OCI-LY7 (cell line): ENCODE measurements around the gene ZNF516.

Source experiments
- EZH2phosphoT487 ChIP-seq: fragments of 200-600 bp; sonication (generic); IDR thresholded peaks from 2 replicates; pipeline ENCODE4 v1.6.1; 2018; ENCODE audit warnings: low read depth, borderline replicate concordance, mild to moderate bottlenecking, mixed run types, antibody characterized with exemption, low read length, moderate library complexity, mixed read lengths
- TF ChIP-seq, protein P1 (sequence below): fragments of 200-600 bp; sonication (generic); conservative IDR thresholded peaks from 2 replicates; pipeline ENCODE4 v1.5.1; 2014; ENCODE audit warnings: mild to moderate bottlenecking, antibody characterized with exemption, low read length, moderate library complexity, mixed read lengths

DNA sequence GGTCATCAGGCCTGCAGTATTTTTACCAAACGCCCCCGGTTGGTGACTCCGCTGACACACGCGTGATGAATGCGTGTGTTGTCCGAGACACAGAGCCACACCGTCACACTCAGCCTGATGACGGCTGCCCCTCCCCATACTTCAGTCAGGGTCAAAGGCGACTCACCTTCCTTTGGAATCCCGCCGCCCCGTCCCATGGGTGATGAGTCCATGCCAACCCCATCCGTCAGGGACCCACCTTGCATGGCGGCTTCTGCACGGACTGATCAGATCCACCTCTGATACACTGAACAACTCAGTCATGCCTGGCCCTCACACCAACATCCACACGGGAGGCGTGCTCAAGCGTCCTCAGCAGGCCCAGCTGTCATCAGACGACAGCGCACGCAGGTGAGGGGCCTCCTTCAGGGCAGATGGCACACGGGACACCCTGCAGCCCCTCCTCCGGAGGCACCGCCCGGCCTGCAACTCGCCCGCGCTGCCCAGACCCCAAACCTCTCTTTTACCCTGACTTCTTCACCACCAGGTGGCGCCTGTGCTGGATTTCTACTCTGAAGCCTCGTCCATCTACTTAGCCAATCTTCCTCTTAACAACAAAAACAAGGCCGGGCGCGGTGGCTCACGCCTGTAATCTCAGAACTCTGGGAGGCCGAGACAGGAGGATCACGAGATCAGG lies 89.2 kb downstream of the ZNF516 start:
- TF ChIP-seq, protein P1, sequence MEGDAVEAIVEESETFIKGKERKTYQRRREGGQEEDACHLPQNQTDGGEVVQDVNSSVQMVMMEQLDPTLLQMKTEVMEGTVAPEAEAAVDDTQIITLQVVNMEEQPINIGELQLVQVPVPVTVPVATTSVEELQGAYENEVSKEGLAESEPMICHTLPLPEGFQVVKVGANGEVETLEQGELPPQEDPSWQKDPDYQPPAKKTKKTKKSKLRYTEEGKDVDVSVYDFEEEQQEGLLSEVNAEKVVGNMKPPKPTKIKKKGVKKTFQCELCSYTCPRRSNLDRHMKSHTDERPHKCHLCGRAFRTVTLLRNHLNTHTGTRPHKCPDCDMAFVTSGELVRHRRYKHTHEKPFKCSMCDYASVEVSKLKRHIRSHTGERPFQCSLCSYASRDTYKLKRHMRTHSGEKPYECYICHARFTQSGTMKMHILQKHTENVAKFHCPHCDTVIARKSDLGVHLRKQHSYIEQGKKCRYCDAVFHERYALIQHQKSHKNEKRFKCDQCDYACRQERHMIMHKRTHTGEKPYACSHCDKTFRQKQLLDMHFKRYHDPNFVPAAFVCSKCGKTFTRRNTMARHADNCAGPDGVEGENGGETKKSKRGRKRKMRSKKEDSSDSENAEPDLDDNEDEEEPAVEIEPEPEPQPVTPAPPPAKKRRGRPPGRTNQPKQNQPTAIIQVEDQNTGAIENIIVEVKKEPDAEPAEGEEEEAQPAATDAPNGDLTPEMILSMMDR: peak; percentile 33; the same call in 1 of the 2 replicates
- TF ChIP-seq EZH2phosphoT487: no peak
